Subcutaneous abdominal adipose tissue (tissue), 5 donors: ENCODE measurements around the gene LSM7.
A peak's percentile ranks its signal among the peaks of the same experiment; 100 is the strongest.
"Not testable (repeated sequence)": the region's sequence is repeated elsewhere in the genome, so short reads cannot be mapped to it uniquely, and the experiment has no call there.

Experiments used
- H3K27ac ChIP-seq: one replicate; pipeline ENCODE4 v1.7.0; 2013; ENCODE audit warnings: low read depth, mild to moderate bottlenecking, inconsistent platforms, low read length, moderate library complexity
- H3K27me3 ChIP-seq, 5 donors: one replicate each; pipeline ENCODE4 v1.7.0; 2013; ENCODE audit warnings: low read length in 5 of 5, inconsistent platforms in 1 of 5; ENCODE audit not compliant: control insufficient read depth in 5 of 5, insufficient read depth in 4 of 5
- H3K36me3 ChIP-seq, 5 donors: one replicate each; pipeline ENCODE4 v1.7.0; 2013; ENCODE audit warnings: low read length in 5 of 5; ENCODE audit not compliant: control insufficient read depth in 5 of 5, insufficient read depth in 5 of 5
- H3K4me1 ChIP-seq, 5 donors: one replicate each; pipeline ENCODE4 v1.7.0; 2013; ENCODE audit warnings: low read length in 5 of 5, mild to moderate bottlenecking in 3 of 5, moderate library complexity in 1 of 5; ENCODE audit not compliant: control insufficient read depth in 5 of 5, insufficient read depth in 5 of 5
- H3K4me3 ChIP-seq, 5 donors: one replicate each; pipeline ENCODE4 v1.7.0; 2013; ENCODE audit warnings: low read length in 5 of 5, low read depth in 1 of 5
- H3K9ac ChIP-seq, 5 donors: one replicate each; pipeline ENCODE4 v1.7.0; 2013; ENCODE audit warnings: low read length in 5 of 5, mild to moderate bottlenecking in 4 of 5, moderate library complexity in 3 of 5
- H3K9me3 ChIP-seq, 5 donors: one replicate each; pipeline ENCODE4 v1.7.0; 2013; ENCODE audit warnings: low read length in 5 of 5; ENCODE audit not compliant: control insufficient read depth in 5 of 5
- donor health status: healthy.
- donor health status: healthy.
- donor health status: healthy.
- donor health status: healthy.
- donor health status: healthy.

LSM7 gene

DNA sequence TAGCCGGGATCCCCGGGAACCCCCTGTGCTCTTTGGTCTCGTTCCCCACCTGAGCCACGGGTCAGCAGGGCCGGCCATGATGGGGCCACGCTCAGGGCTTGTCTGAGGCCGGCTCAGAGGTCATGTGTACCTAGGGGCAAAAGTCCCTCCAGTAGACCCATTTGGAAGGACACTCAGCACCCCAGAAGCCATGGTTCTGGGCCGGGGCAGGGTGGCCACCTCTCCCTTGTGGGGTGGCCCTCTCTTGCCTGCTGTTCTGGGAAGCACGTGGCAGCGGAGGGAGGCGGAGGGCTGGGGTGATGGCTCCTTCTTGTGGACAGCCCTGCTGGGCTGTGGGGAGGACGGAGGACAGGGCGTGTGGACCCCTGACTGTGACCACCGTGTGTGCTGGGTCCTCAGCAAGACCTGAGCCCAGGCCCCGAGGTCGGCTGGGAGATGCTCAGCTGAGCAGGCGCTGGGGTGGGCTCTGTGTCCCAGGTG is 40.0 kb downstream of the LSM7 start:
- H3K4me3 ChIP-seq = no peak overlapping the region
- no peak overlapping the region for H3K9ac ChIP-seq
- peaks cover 23 to 38% (median 33%) of the 10 kb centered on the region in 5 donors for H3K27me3 ChIP-seq
- no peaks in the 10 kb centered on the region for H3K36me3 ChIP-seq
- peaks cover 2 to 35% (median 20%) of the 10 kb centered on the region in 5 donors for H3K4me1 ChIP-seq
- H3K27ac ChIP-seq = no peak overlapping the region
- no peaks in the 10 kb centered on the region for H3K9me3 ChIP-seq

DNA sequence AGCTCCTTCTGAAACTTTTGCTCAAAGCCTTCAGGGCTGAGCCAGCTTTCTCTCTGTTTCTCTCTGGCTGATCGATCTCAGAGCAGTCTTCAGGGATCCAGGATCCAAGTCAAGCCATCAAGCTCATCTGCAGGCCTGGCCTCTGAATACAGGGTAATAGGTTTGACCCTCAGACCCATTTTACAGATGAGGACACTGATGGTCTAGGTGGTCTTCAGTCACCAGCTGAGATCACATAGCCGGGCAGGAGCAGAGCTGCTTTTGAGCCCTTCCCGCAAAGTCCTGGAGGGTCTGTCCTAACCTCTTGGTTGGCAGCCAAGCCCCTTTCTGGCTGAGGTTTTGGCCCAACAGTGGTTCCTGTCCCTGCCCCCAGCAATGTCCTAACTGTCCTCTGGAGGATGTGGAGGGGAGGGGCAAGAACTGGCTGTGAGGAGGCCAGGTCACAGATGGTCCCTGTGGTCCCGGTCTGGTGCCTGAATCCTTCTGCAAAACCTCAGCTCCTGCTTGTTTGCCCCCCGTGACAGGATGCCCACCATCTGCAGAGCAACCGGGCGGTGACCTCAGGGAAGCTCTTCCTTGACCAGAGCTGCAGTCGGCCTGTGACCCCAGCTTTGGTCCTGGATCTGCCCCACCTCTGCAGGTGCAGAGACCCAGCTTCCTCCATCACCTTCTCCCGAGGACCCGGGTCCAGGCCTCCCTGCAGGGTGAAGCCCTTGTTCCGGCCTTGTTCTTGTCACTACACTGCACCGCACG is 40.6 kb downstream of the LSM7 start:
- H3K36me3 ChIP-seq = no peaks in the 10 kb centered on the region
- no peaks in the 10 kb centered on the region for H3K9me3 ChIP-seq
- H3K4me3 ChIP-seq = no peak overlapping the region
- no peak overlapping the region for H3K9ac ChIP-seq
- peaks cover 23 to 36% (median 33%) of the 10 kb centered on the region in 5 donors for H3K27me3 ChIP-seq
- H3K27ac ChIP-seq = no peak overlapping the region
- H3K4me1 ChIP-seq = peaks cover 2 to 35% (median 20%) of the 10 kb centered on the region in 5 donors

DNA sequence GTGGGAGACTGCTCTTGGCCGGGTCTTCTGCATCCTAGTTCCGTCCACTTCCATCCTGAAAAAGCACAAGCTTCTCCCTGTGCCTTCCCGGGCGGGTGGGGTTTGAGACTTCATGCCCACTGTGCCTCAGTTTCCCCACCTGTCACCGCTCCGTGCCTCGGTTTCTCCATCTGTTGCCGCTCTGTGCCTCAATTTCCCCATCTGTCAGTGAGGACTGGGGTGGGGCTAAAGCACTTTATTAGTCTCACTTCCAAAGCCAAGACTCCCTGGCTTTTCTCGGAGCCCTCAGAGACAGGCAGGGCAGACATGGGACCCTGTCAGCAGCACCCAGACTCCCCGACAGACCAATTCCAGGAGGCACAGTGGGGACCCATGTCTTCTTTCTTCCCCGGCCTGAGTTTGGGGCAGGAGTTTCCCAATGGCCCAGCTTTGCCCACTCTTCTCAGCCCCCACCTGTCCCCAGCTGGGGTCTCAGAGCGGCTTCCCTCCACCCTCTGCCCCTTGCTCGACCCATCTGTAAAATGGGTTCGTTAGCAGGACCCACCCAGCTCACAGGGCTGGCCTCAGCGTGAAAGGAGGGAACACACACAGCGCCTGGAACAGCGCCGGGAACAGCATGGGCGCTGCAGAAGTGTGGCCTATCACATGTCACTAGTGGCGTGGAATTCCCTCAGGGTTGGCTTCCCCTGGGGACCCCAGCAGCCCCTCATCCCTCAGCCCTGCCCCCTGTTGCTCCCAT is 41.8 kb downstream of the LSM7 start:
- H3K4me3 ChIP-seq = no peak overlapping the region
- peaks cover 23 to 32% (median 28%) of the 10 kb centered on the region in 5 donors for H3K27me3 ChIP-seq
- H3K9ac ChIP-seq = no peak overlapping the region
- H3K4me1 ChIP-seq = peaks cover 2 to 43% (median 23%) of the 10 kb centered on the region in 5 donors
- H3K9me3 ChIP-seq = no peaks in the 10 kb centered on the region
- no peak overlapping the region for H3K27ac ChIP-seq
- no peaks in the 10 kb centered on the region for H3K36me3 ChIP-seq

DNA sequence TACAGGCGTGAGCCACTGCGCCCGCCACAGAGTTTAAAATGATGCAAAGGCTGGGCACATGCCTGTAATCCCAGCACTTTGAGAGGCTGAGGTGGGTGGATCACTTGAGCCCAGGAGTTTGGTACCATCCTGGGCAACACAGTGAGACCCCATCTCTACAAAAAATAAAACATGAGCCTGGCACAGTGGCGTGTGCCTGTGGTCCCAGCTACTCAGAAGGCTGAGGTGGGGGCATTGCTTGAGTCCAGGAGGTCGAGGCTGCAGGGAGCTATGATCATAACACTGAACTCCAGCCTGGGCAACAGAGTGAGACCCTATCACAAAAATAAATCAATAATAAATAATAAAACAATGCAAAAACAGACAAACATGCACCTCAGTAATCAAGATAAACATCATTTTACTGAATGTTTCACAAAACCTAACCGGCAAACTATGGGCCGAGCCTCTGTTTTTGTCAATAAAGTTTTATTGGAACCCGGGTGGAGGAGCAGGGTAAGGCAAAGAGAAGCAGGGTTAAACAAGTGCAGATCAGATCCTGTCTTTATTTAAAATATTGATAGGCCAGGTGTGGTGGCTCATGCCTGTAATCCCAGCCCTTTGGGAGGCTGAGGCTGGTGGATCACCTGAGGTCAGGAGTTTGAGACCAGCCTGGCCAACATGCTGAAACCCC is 44.4 kb downstream of the LSM7 start:
- Histone ChIP-seq H3K9me3 (no peaks in the 10 kb centered on the region), H3K27me3 (peaks cover 6 to 13% (median 8%) of the 10 kb centered on the region in 5 donors), H3K4me3 (no peak overlapping the region), H3K4me1 (peaks cover 0 to 21% (median 5%) of the 10 kb centered on the region in 5 donors), H3K36me3 (no peaks in the 10 kb centered on the region), H3K27ac (no peak overlapping the region), H3K9ac (no peak overlapping the region)

DNA sequence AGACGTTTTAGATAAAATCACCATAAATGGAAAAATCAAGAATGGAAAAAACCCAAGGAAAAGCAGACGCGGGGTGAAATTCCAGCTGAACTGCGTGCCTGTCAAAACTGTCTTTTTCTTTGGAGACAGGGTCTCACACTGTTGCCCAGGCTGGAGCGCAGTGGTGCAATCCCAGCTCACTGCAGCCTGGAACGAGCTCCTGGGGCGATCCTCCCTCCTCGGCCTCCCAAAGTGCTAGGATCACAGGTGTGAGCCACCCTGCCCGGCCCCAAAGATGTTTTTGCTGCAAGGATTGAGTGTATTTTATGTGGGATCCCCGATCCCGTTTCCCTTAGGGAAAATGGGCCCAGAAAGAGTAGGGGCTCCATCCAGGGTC is 45.5 kb downstream of the LSM7 start:
- no peaks in the 10 kb centered on the region for H3K36me3 ChIP-seq
- peak overlapping the region in 2 of 5 donors; percentile 22 to 56 for H3K4me3 ChIP-seq
- H3K27me3 ChIP-seq = peaks cover 0 to 3% (median 0%) of the 10 kb centered on the region in 5 donors
- no peak overlapping the region for H3K9ac ChIP-seq
- H3K9me3 ChIP-seq = no peaks in the 10 kb centered on the region
- peaks cover 0 to 17% (median 5%) of the 10 kb centered on the region in 5 donors for H3K4me1 ChIP-seq
- H3K27ac ChIP-seq = no peak overlapping the region

DNA sequence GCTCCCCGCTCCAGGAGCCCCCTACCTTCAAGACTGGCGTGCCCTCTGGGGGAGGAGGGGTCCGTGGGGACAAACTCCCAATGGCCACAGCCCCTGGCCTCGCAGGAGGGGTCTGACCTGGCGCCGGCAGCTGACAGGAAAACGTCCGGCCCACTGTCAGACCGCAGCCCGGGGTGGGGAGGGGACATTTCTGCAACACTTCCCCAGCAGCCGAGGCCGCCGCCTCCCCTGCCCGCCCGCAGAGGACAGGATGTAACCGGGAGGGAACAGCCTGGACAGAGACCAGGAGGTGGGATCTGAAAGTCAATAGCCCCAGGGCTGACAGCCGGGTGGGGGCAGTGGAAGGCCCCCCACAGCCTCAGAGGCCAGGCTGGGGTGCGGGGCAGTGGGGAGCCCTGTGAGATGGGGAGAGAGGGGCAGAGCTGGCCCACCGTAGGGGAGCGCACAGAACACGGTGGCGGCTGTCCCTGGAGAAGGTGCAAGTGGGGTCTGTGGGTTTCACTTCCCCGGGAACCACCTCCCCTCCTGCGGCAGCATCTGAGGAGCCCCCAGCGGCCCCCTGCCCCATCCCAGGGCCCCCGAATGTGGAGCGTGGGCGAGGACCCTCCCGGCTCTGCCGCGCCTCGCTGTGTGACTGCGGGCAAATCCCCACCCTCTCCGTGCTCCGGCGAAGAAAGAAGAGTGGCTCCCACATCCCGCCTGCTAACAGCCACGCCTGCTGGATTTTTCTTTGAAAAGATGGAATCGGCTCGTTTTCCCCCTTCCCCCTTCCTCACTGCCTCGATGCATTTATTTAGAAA is 46.1 kb downstream of the LSM7 start, which contains the start of gene PEAK3:
Gene PEAK3 (minus strand): TSS at position 114 of the 800 bp plus-strand sequence. CDS start 1,244 bp downstream, outside the sequence.
- no peak within 1 kb of the TSS for H3K27ac ChIP-seq
- H3K36me3 ChIP-seq = peaks cover 0 to under 1% (median 0%) of the 10 kb centered on the region in 5 donors
- H3K4me3 ChIP-seq = peak within 1 kb of the TSS in 4 of 5 donors; percentile 22 to 56 (median 42)
- H3K9ac ChIP-seq = peak within 1 kb of the TSS in 2 of 5 donors; percentile 41 to 58
- peaks cover 0 to 3% (median 0%) of the 10 kb centered on the region in 5 donors for H3K27me3 ChIP-seq
- H3K4me1 ChIP-seq = peaks cover 0 to 15% (median 5%) of the 10 kb centered on the region in 5 donors
- no peaks in the 10 kb centered on the region for H3K9me3 ChIP-seq

DNA sequence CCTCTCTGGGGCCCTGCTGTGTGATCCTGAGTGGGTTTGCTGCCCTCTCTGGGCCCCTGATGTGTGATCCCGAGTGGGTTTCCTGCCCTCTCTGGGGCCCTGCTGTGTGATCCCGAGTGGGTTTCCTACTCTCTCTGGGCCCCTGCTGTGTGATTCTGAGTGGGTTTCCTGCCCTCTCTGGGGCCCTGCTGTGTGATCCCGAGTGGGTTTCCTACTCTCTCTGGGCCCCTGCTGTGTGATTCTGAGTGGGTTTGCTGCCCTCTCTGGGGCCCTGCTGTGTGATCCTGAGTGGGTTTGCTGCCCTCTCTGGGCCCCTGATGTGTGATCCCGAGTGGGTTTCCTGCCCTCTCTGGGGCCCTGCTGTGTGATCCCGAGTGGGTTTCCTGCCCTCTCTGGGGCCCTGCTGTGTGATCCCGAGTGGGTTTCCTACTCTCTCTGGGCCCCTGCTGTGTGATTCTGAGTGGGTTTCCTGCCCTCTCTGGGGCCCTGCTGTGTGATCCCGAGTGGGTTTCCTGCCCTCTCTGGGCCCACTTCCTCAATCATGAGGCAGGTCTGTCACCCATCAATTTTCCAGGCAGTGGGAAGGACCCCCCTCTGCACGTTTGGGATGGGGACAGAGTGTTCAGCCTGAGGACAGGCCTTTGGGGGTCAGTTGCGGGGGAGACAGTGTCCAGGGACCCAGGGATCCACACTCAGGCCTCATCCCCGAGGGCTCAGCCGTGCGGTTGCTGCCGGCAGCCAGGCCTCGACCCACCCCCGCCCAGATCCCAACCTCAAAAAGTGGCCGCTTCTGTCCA is 46.9 kb downstream of the LSM7 start:
- Histone ChIP-seq H3K4me1 (peaks cover 0 to 16% (median 5%) of the 10 kb centered on the region in 5 donors), H3K4me3 (peak overlapping the region in 4 of 5 donors; percentile 22 to 56 (median 34)), H3K9ac (peak overlapping the region in 2 of 5 donors; percentile 41 to 58)
- H3K27me3 ChIP-seq, H3K27ac ChIP-seq, H3K9me3 ChIP-seq, H3K36me3 ChIP-seq: not testable (repeated sequence)

DNA sequence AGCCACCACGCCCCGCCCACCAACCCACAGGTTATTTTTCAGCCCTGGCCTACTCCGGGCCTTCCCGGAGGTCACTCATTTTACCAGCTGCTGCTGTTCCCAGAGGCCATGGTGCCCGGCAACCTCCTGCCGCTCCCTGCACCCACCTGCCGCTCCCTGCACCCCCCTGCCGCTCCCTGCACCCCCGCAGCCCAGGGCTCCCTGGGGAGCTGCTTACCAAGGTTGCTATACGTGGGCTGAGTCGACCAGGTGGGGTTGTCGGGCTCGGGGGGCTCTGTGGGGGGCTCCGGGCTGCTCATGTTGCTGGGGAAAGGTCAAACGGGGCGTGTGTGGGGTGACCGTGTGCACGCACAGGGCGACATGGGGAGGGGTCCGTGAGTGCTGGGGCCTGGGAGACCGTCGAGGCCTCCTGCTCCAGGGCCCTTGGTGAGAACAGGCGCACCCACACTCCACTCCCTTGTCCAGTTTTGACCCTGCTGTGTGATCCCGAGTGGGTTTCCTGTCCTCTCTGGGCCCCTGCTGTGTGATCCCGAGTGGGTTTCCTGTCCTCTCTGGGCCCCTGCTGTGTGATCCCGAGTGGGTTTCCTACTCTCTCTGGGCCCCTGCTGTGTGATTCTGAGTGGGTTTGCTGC is 47.6 kb downstream of the LSM7 start:
- Histone ChIP-seq H3K4me3 (no peak overlapping the region), H3K4me1 (peaks cover 0 to 23% (median 12%) of the 10 kb centered on the region in 5 donors), H3K9me3 (no peaks in the 10 kb centered on the region), H3K36me3 (peaks cover 0 to 7% (median 5%) of the 10 kb centered on the region in 5 donors), H3K9ac (no peak overlapping the region), H3K27me3 (peaks cover 0 to 2% (median 0%) of the 10 kb centered on the region in 5 donors), H3K27ac (no peak overlapping the region)
